NOMO-1 treated with dmso at 0.1 percent for 144 hours (cell line): ENCODE data around the gene HNF4A.
"Not testable (repeated sequence)": the region's sequence is repeated elsewhere in the genome, so short reads cannot be mapped to it uniquely, and the experiment has no call there.

Experiments used
- DNase-seq: peaks from one replicate; lab custom pipeline; 2025; ENCODE audit not compliant: unreplicated experiment; lab: John Stamatoyannopoulos, UW

The HNF4A gene

DNA sequence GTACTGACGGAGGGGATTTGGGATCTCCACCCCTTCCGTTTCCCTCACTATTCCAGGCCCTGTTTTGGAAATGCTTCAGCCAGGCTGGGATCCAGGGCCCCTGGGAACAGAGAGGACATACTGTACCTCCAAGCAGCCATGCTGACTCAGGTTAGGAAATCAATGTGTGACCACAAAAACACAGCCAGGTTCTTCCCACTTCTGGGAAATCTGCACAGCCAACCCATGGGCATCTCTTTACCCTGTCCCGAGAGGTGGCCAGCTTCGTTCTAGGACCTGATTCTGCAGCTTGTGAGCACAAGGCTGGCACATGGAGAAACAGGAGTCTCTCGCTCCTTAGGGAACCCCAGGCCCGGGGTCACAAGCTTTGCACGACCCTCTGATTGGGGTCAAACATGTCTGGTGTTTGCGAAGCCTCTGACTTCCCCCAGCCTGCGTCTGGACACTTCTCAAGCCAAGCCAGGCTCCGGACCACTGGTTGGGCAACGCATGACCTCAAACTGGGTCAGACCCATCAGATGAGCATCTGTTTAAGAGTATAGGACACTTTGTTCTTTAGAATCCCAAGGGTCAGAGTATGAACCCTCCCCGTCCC lies 111.9 kb downstream of the HNF4A start:
- no peak for DNase-seq

- DNase-seq = no peak
Observed at GRCh38 chr20:44468044-44468782, 112.7 kb downstream of the HNF4A start.

GRCh38 chr20:44470327-44470726 lies 114.8 kb downstream of the HNF4A start:
- no peak for DNase-seq

- DNase-seq = no peak
Observed at GRCh38 chr20:44471481-44471882, 116.0 kb downstream of the HNF4A start.

DNA sequence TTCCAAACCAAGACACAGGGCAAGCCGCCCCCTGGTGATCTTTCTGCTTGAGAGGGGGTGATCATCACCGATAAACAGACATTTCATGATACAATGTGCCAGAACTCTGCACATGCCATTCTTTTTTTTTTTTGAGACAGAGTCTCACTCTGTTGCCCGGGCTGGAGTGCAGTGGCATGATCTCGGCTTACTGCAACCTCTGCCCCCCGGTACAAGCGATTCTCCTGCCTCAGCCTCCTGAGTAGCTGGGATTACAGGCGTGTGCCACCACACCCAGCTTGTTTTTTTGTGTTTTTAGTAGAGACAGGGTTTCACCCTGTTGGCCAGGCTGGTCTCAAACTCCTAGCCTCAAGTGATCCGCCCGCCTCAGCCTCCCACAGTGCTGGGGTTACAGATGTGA lies 116.8 kb downstream of the HNF4A start:
- not testable (repeated sequence) for DNase-seq

- DNase-seq = no peak
Observed at GRCh38 chr20:44475372-44475693, 119.8 kb downstream of the HNF4A start.

- DNase-seq = peak; percentile 68
Observed at GRCh38 chr20:44475694-44476560, 120.4 kb downstream of the HNF4A start, which contains the start of gene TTPAL. Gene TTPAL (plus strand): TSS chr20:44475874. CDS start chr20:44480000, 4,126 bp downstream.

DNA sequence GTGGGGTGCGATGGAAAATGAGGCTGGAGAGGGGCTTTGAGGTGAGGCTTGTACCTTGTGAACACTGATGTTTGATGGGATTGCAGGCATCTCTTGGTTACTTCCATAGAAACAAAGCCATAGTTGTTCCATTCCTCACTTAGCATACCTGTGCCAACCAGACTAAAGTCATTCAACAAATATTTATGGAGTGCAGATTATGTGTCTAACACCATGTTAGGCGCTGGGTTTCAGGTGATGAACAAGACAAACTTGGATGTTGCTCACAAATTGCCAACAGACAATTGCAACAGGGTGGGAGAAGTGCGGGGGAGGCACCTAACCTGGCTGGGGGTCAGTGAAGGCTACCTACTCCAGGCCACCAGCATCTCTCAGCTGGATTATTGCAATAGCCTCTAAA lies 121.7 kb downstream of the HNF4A start:
- DNase-seq = no peak

GRCh38 chr20:44478206-44478605 lies 122.7 kb downstream of the HNF4A start:
- no peak for DNase-seq

- no peak for DNase-seq
Observed at GRCh38 chr20:44479643-44480042, 124.1 kb downstream of the HNF4A start.

DNA sequence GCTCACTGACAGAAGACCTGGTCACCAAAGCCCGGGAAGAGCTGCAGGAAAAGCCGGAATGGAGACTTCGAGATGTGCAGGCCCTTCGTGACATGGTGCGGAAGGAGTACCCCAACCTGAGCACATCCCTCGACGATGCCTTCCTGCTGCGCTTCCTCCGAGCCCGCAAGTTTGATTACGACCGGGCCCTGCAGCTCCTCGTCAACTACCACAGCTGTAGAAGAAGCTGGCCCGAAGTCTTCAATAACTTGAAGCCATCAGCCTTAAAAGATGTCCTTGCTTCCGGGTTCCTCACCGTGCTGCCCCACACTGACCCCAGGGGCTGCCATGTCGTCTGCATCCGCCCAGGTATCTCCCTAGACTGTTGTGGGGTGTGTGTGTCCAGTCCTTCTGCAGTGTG lies 124.6 kb downstream of the HNF4A start:
- DNase-seq = no peak

DNA sequence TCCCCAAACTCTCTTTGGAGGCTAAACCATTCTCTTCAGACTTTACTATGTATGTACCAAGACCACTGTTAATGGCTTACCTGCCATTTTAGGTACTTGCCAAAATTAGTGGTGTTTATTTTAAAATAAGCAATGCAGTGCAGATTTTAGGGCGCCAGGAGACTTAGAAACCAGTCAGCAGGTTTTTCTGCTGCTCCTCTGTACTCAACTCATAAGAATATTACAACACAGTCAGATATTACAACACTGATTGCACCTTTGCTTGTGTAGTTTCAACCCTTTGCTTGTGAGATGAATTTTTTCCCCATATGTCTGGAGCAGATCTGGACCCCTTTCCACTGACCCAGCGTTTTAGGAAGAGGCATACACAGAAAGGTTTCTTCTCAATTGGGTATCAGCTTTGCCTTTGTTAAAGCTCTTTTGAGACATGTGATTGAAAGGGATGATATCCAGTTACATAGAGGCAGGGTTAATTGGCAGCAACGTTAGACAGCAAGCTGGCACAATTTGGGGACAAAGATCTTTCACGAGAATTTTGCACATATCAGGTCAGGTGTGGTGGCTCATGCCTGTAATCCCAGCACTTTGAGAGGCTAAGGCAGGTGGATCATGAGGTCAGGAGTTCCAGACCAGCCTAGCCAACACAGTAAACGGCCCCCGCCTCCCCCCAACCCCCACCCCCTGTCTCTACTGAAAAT lies 126.4 kb downstream of the HNF4A start:
- no peak for DNase-seq

DNA sequence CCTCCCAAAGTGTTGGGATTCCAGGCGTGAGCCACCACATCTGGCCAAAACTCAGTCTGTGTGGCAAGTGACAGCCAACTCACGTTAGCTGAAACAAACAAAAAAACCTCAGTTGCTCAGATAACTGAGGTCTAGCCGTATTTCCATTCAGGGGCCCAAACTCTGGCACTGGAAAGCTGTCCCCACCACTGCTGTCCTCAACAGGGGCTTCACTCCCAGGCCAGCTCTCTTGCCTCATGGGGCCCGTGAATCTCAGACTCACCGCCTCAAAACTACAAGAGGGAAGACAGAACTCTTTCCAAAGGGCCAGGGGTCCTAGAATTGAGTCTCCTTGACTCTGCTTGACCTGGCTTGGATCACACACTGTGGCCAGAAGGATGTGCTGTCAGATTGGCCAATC lies 127.6 kb downstream of the HNF4A start:
- no peak for DNase-seq
